ENCODE measurements around the gene SYT4. TPM values are rescaled to one million over a fixed set of nuclear protein-coding genes. Genes with fewer than 3 reads are reported as not detected.
A peak's percentile ranks its signal among the peaks of the same experiment; 100 is the strongest.

The SYT4 gene
- total RNA-seq, 1 experiment from 2014 or later = 3.4 TPM

DNA sequence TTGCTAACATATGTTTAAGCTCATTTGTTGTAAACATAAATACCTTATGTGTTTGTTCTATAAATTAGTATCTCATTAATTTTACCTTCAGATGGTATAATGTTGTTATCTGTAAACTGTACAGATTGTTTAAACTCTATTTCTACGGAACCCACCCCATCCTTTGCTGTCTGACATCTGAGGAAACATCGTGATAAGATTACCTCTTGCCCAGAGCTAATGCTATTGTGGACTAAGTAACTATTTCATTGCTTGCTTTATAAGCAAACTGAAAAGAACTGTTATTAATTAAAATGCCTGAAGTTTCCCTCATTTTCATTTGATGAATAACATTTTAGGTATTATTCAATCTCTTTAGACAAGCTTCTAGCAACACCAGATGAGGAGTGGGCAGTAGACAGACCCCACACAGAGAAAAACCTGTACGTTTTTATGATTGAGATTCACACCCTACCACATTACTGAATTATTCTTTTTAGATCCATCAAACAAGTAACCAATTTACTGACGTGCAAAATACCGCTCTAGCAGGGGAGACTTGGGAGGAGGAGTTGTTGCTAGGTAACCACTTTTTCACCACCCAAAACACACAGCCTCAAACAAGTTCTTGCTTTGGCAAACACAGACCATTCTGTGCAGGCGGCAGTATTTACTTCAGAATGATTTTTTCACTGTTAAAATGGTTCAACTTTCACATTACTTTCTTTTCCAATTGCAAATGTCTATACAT lies 1.9 kb upstream of the SYT4 start:
- Mint-ChIP-seq H3K27me3 (ENCODE audit: low read depth) (no peaks in the 10 kb centered on the region), H3K4me3 (no peak overlapping the region), H3K36me3 (ENCODE audit: insufficient read depth in 1 of 3, low read depth in 3 of 3) (no peaks in the 10 kb centered on the region), H3K4me1 (peaks cover 31 to 33% of the 10 kb centered on the region in 2 experiments), H3K27ac (peak overlapping the region in 1 of 3 experiments; percentile 10; a peak in 1 of 7 replicates), H3K9me3 (no peaks in the 10 kb centered on the region)
- Histone ChIP-seq H2AK5ac (ENCODE audit: insufficient read length, low read length) (no peak overlapping the region), H3K4me1 (ENCODE audit: insufficient read depth, low read length) (no peaks in the 10 kb centered on the region), H2BK12ac (ENCODE audit: insufficient read length, low read depth, low read length) (no peak overlapping the region), H3K23ac (ENCODE audit: insufficient read length, low read depth, low read length) (no peak overlapping the region), H3K79me2 (ENCODE audit: insufficient read depth, low read length) (no peaks in the 10 kb centered on the region), H3K27ac (ENCODE audit: insufficient read length, low read depth, low read length) (no peak overlapping the region), H3K56ac (ENCODE audit: insufficient read length, low read depth, low read length) (no peak overlapping the region), H3T11ph (ENCODE audit: low read length) (no peak overlapping the region), H3K14ac (ENCODE audit: insufficient read depth, low read length) (no peak overlapping the region), H3K27me3 (ENCODE audit: insufficient read depth, low read length) (no peaks in the 10 kb centered on the region), H4K20me1 (ENCODE audit: control insufficient read depth, insufficient read depth, insufficient read length) (no peaks in the 10 kb centered on the region), H2BK5ac (ENCODE audit: insufficient read length, low read length) (no peak overlapping the region), H3K23me2 (ENCODE audit: insufficient read length, low read depth, low read length, poor library complexity, severe bottlenecking) (peaks cover 3% of the 10 kb centered on the region), H2BK120ac (ENCODE audit: low read depth, low read length, poor library complexity, severe bottlenecking) (no peak overlapping the region), H4K91ac (ENCODE audit: insufficient read length, low read depth, low read length) (no peak overlapping the region), H4K8ac (replicated peaks; ENCODE audit: insufficient read length, low read depth, low read length) (no peak overlapping the region), H2BK20ac (ENCODE audit: low read depth, low read length, poor library complexity, severe bottlenecking) (no peak overlapping the region), H3K9ac (ENCODE audit: extremely low read depth, insufficient read length, low read length) (no peak overlapping the region), H3K9me3 (ENCODE audit: control insufficient read depth, low read depth, low read length) (no peaks in the 10 kb centered on the region), H2BK15ac (ENCODE audit: low read depth, low read length) (no peak overlapping the region), H2AFZ (ENCODE audit: low read length) (no peak overlapping the region), H4K5ac (ENCODE audit: insufficient read length, low read depth, low read length) (no peak overlapping the region), H3K4ac (ENCODE audit: low read depth, low read length) (no peak overlapping the region), H3K79me1 (ENCODE audit: insufficient read depth, low read depth, low read length, poor library complexity, severe bottlenecking) (no peaks in the 10 kb centered on the region), H3K4me2 (ENCODE audit: insufficient read depth, insufficient read length, low read length) (no peak overlapping the region), H3K18ac (ENCODE audit: insufficient read length, low read depth, low read length) (no peak overlapping the region)
- TF ChIP-seq CTCF (conservative IDR thresholded peaks at IDR 0.05) = no peak
- peak; percentile 59 for DNase-seq
- no CpG with 5 or more reads among the region's 6 CpGs for WGBS (ENCODE audit: extremely low coverage, insufficient read length, low lambda C conversion rate)
